Vagina (tissue), 2 donors: ENCODE results near the gene C1D.

Source experiments
- CTCF ChIP-seq, 3 experiments: fragments of 450-650 bp in 2 of 3; fragments of 200-600 bp in 1 of 3; sonication (generic) in 1 of 3; IDR thresholded peaks; one replicate each; pipeline ENCODE4 v1.5.1; 2017 to 2019; ENCODE audit warnings: antibody characterized with exemption in 3 of 3, mild to moderate bottlenecking in 2 of 3, moderate library complexity in 2 of 3
- POLR2A ChIP-seq, 2 donors: fragments of 450-650 bp; IDR thresholded peaks; one replicate each; pipeline ENCODE4 v1.6.1; 2017; ENCODE audit warnings: antibody characterized with exemption in 2 of 2, mild to moderate bottlenecking in 2 of 2, moderate library complexity in 2 of 2

GRCh38 chr2:67996772-67997527 is 65.9 kb downstream of the C1D start:
- no peak for TF ChIP-seq CTCF (IDR thresholded peaks at IDR 0.05)
- TF ChIP-seq POLR2A (IDR thresholded peaks at IDR 0.05): no peak
